ENCODE results near the gene GP9.
A peak's percentile ranks its signal among the peaks of the same experiment; 100 is the strongest.

Gene GP9

DNA sequence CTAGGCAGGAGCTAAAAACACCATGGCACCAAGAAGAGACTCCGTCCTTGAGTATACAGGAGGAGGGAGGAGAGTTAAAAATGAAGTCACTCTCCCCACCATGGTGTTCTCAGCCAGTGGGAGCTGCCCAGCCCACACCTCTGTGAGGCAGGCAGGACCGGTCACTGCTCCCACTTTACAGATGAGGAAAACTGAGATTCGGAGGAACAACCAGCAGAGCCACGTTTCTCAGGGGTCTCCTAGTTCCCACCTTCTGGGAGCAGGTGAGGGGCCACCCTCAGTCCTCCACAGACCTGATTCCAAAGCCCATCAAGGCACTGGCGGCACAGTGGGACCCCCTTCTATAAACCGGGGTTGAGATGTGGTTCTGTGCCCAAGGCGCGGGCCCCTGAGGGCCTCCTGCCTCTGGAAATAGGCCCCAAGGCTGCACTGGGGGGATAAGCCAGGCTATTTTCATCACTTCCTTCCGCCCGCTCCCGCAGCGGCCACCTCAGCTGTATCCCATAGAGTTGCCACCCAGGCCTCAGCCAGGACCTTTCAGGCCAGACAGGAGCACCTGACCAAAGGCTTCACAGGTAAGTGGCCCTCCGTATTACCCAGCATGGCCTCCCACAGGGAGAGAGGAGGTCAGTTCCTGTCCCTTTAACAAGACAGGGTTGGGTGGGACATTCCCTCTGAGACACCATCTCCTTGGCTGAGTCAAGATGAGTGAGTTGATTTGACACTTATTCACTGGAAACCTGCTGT lies at the start of gene GP9:
Gene GP9 (plus strand): TSS at position 504 of the 747 bp plus-strand sequence. CDS start 961 bp downstream, outside the sequence.
- no peak for DNase-seq
- intact Hi-C loops (cut with DNase I), result no loop called here

DNA sequence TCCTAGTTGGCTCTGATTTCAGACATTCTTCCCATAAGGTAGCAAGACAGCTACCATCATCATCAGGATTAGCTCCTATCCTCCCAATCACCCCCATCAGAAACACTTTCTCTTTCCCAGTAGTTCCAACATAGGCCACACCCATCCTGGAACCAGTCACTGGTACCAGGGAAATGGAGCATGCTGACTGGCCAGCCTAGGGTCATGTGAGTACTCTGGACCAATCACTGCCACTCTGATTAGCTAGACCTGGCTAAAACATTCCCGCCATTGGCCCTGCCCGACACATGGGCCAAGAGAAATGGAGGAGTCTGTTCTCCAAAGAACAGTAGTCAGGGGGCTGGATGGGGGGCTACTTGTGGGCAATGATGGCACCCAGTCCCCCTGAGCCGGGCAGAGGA lies 47.1 kb upstream of the GP9 start:
- no peak for DNase-seq
- intact Hi-C loops (cut with DNase I), result no loop called here

DNA sequence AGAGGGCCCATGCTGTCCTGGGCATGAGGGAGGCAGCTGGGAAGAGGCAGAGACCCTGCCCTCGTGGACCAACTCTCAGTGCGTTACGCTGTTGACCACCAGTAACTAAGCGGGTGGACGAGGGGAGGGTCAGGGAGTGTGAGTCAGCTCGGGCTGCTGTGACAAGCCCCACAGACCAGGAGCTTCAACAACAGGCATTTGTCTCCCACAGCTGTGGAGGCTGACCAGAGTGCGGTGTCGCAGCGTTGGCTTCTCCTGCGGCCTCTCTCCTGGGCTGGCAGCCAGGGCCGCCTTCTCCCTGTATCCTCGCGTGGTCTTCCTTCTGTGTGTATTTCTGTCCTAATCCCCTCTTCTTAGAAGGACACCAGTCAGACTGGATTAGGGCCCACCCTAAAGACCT lies 46.4 kb upstream of the GP9 start:
- intact Hi-C loops (cut with DNase I), result no loop called here
- DNase-seq, result peak in 34 of 42 donors; percentile 9 to 77 (median 48)

DNA sequence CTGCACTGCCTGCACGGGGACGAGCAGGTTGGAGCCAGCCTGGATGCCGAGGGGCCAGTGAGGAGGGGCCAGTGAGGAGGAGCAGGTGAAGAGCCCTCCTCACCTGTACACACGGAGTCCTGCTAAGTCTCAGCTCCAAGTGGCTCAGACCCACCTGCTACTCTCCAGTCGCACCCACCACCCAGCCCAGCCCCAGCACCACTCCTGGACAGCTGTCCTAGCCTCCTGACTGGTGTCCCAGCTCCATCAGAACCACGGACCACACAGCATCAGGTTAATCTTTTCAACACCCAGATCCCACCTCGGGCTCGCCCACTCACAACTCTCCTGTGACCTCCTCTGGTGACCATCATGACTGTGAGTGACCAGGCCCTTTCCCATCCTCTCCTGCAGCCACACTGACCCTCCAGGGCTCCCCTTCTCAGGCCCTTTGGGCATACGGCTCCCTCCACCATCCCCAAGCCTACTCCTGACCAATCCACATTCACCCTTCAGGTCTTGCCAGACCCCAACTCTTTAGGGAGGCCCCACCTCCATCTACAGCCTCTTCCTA lies 45.7 kb upstream of the GP9 start:
- no peak for DNase-seq
- intact Hi-C loops (cut with DNase I), result no loop called here

DNA sequence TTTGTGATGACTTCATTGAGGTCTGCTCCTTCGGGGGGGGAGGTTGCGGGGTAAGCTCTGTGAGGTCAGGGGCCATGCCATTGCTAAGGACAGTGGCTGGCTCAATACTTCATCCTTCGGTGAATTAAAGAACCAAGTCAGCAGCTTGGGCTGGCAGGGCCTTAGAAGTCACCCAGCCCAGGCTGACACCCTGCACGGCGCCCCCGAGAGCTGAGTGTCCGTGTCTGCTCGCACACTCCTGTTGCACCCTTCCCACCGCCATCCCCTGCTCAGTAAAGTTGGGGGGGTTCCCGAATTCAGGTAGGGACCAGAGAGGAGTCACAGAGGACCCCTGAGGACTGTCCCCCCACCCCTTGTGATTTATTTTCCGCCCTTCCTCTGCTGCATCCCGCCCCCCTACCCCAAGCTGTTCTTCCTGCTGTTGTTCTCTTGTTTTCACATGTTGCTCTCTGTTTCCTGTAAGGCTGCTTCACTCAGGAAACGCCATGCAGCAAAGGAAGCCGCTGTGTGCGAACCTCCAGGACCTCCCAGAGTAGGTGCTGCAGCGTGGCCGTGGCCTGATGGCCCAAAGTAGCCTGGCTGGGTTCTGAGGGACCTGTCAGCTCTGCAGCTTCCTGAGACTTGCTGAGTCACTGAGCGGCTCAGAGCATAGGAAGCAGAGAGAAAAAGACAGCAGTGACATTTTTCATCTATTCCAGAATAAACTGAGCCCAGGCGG lies 45.0 kb upstream of the GP9 start:
- DNase-seq, result peak in 3 of 42 donors; percentile 16 to 34 (median 19)

DNA sequence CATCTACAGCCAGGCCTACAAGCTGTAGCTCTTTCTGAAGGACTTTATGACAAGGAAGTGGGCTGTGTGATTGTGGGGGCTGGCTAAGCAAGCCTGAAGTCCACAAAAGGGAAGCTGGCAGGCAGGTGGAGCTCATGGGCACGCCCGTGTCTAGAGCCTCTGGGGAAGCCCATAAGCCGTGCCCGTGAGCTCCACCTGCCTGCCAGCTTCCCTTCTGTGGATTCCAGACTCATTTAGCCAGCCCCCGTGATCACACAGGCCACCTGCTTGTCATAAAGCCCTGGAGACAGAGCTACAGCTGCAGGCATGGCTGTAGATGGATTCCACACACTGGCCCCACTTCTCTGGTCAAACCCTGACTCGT lies 44.2 kb upstream of the GP9 start:
- intact Hi-C loops (cut with DNase I), result no loop called here
- DNase-seq, result peak in 8 of 42 donors; percentile 11 to 47 (median 20)

More for the DNA sequence above, 45.0 kb upstream of the GP9 start:
- intact Hi-C loops (cut with DNase I), result no loop called here

DNA sequence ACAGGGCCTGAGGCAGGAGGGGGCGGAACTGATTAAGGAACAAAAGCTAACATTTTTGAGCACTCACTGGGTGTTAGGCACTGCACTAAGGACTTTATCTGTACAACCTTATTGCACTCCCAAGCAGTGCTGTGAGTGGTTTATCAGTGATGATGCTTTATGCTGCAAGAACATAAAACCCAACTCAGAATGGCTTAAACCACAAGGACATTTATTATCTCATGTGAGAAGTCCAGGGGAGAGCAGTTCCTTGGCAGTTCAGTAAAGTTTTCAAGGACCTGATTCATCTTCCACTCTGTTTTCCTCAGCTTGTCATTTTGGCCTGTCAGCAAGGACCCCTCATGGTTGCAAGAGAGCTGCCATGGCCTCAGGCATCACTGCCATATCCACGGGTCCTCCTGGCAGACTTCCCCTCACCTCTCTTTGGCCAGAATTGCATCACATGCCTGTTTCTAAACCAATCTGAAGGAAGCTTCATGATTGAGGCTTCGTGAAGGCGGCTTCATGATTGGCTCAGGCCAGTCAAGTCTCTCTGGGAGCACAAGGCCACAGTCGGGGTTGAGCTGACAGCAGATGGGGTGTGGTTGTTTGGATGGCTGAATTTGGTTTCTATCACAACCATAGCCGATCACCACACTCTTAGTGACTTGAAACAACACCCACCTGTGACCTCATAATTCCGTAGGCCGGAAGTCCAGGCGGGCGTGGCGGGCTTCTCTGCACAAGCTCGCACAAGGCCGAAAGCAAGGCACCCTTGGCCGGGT lies 43.7 kb upstream of the GP9 start:
- DNase-seq, result no peak
- intact Hi-C loops (cut with DNase I), result no loop called here

DNA sequence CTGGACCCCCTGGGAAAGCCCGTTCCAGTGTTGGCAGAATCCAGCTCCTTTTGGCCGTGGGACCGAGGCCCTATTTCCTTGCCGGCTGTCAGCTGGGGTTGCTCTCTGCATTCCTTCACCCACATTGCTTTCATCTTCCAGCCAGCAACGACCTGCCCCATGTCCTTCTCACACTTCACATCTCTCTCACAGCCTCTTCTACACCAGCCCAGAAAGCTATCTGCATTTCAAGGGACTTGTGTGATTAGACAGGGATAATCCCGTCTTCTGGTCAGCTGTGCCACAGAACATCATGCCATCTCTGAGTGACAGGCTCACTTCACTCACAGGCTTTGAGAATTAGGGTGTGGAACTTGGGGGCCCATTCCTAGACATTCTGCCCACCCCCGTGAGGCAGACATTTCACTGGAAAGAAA lies 43.1 kb upstream of the GP9 start:
- intact Hi-C loops (cut with DNase I), result no loop called here

DNA sequence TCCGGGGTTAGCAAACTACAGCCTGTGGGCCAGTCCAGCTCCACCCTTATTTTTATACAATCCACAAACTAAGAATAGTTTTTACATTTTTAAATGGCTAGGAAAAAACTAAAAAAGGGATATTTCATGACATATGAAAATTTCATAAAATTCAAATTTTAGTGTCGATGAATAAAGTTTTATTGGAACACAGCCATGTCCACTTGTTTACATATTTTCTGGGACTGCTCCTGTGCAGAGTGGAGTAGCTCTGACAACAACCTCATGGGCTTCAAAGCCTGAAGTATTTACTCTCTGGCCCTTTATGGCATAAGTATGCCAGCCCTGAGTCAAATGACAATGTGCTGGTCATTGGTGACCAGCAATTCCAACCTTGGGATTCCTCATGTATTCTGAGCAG lies 42.3 kb upstream of the GP9 start:
- intact Hi-C loops (cut with DNase I), result no loop called here
- DNase-seq, result no peak

More for the DNA sequence above, 43.1 kb upstream of the GP9 start:
- no peak for DNase-seq

DNA sequence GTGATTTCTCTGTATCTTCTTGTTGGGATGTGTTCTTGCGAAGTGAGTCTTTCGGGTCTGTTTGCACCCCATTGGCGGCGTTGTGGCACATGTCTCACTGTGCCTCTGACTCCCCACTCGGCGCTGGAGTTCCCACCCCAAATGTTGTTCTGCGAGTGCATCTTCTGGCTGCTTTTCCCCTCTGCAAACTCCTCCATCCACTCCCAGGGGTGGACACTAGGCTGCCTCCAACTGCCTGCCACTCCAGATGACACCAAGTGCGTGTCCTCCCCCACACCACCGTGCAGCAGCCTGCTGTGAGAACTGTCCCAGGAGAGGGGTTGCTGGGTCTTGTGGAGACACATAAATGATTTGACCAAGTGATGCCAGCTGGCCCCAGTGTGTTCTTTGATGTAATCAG lies 41.8 kb upstream of the GP9 start:
- intact Hi-C loops (cut with DNase I), result no loop called here
- DNase-seq, result no peak

DNA sequence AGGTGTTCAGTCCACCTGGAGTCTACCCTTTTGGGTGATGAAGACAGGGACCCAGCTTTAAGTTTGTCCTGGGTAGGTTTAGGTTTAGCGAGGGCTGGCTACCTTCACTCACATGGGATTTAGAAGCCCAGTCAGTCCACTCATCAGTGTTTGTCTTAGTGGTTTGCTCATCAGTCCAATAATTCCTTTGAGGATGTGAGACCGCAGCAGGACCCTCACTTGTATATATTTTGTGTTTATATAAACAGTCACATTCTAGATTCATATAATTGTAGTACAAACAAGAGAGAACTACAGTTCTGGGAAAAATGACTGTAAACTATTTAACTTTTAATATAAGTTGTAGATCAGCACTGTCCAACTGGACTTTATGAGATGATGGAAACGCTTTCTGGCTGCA lies 41.3 kb upstream of the GP9 start:
- DNase-seq, result no peak
- intact Hi-C loops (cut with DNase I), result no loop called here

DNA sequence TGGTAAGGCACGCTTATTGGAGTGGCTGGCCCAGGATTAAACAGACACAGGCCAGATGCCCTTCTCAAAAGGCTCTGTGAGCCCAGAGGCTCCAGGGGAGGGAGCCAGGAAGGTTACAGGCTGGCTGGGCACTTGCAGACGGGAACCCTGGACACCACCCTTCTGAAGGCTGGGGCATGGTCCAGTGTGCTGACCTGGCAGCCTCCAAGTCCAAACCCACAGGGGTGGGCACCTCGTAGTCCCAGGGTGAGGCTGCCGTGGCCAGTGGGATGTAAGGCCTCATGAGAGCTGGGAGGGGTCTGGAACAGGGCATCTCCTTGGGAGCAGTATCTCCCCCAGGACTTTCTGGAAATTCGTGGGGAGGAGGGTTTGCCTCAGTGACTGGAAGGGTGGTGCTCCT lies 39.9 kb upstream of the GP9 start:
- intact Hi-C loops (cut with DNase I), result no loop called here
- no peak for DNase-seq

DNA sequence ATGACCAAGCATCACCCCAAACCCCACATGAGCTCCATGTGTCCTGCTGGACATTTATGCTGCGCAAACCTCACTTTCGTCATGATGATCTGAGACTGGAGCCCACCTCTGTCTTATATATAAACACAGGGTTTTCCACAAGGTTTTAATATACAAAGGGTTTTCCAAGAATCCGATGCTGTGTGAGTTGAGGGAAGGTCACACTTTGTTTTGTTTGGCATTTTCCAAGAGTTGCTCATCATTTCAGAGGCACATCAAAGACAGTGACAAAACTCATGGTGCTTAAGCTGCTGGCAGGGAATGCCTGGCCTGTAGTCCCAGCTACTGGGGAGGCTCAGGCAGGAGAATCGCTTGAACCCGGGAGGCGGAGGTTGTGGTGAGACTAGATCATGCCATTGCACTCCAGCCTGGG lies 39.4 kb upstream of the GP9 start:
- no peak for DNase-seq
- intact Hi-C loops (cut with DNase I), result no loop called here

DNA sequence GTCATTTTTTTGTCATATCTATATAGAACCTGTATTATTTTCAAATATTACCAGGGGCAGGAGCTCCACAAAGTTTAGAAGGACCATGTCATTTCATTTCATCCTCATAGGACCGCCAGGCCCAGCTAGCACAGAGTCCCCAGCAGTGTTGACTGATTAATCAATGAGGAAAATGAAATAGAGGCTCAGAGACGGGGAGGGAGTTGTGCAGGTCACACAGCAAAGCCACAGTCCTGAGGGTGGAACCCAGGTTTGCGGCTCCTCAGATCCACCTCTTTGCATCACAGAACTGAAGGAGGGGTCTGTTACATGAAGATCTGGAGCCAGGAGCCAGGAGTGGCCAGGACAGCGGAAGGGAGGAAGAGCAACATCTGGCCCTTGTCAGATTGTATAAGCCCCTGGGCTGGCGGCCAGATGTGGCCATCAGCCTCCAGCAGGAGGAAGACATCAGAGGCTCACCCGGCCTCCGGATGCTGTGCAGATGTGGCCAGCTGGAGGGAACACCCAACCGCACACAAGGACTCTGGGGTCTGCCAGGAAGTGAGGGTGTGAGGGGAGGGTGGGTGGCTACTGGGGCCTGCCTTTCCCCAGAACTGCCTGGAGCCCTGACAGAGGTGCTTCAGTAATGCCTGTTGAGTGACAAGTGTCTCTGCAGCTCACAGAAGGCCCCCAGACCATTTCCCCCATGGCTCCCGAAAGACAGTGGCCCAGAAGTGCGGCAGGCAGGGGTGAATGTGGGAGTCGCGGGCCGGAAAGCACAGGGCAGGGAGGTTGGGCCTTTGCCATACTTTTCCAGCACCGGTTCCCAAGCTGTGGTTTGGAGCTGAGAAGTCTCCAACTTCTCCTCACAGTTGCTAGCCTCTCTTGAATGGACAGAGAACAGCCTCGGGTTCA lies 38.2 kb upstream of the GP9 start:
- DNase-seq, result no peak
- intact Hi-C loops (cut with DNase I), result no loop called here

DNA sequence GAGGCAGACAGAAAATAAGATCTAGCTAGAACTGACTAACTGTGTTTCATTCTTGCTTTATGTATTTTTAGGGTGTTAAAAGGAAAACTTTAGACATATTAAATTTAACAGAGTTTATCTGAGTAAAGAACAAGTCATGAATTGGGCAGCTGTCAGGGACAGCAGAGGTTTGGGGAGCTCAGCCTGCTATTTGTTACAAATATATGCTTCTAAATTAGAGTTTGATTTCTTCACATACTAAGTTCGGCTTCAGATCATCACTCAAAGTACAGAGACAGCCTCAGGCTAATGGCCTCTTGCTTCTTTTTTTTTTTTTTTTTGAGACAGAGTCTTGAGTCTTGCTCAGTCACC lies 37.6 kb upstream of the GP9 start:
- intact Hi-C loops (cut with DNase I), result no loop called here

DNA sequence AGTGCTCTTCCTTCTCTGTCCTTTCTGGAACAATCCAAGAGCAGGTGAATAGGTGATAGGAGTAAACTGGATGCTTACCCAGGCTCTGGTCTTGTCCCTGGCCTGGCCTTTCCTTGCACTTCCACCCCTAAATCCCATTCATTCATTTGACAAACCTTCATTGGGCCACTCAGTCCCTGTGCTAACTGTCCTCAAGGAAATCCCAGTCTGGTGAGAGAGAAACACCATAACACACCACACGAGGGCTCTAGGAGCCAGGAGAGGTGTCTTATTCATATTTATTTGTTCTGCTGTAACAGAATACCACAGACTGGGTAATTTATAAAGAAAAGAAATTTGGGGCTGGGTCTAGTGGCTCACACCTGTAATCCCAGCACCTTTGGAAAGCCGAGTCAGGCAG lies 36.7 kb upstream of the GP9 start:
- DNase-seq, result no peak
- intact Hi-C loops (cut with DNase I), result no loop called here

More for the DNA sequence above, 37.6 kb upstream of the GP9 start:
- DNase-seq, result no peak

DNA sequence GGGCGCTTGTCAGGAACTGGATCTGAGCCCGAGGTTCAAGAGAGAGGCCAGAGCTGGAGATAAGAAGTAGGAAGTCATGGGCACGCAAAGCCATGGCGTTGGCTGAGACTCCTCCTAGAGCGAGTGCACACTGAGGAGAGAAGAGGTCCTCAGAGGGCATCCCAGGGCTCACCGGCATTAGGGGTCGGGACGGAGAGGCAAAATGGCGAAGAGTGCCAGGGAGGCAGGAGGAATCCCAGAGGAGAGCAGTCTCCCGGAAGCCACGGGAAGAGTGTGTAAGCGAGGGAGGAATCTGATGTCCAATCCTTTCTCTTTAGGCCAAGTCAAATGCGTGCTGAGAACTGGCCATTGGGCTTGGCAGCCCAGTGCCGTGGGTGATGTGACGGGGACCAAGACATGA lies 35.5 kb upstream of the GP9 start:
- intact Hi-C loops (cut with DNase I), result no loop called here
- DNase-seq, result no peak

DNA sequence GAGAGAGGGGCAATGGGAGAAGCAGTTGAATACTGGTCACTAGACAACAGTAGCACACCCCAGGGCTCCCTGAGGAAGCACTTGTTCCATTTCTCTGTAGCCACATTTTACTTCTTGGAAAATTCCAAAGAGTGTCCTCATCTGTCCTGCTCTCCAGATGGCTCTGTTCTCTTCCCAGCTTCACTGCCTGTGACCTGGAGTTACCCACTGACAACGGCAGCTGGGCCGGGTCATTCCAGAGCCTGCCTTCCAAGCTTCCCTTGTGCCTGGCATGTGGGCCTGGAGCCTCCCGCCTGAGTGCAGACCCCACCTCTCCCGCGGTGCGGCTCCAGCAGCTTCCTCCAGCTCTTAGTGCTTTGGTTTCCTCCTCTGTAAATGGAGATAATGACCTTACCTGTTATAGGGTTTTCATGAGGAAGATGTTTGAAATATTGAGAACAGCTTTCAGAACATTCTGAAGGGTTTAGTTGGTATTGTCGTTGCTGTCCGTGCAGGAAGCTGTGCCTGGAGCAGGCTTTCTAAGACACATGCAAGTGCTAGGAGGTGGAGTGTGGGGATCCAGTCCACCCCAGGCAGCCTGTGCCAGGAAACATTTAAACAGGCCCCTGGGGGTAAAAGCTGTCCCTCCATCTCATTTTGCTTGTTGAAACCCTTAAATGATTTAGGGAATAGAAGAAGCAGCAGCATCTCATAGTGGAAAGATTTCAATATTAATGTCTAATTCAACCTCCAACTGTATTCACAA lies 34.7 kb upstream of the GP9 start:
- peak in 3 of 42 donors; percentile 7 to 19 (median 18) for DNase-seq
- intact Hi-C loops (cut with DNase I), result no loop called here
